Activated naive CD4-positive, alpha-beta T cell treated with anti-CD3 and anti-CD28 coated beads, Interleukin-2, amount 50 U/mL, for 72 hours (primary cell): Measurements from ENCODE around the gene AKAP8. TPM values are rescaled to one million over a fixed set of nuclear protein-coding genes. Genes with fewer than 3 reads are reported as not detected.

Experiments used
- ATAC-seq, 2 donors: fragments of 150-1000 bp; cut with Tn5 transposase; 2 replicates each; pipeline ENCODE4 v1.10.0; 2021; ENCODE audit warnings: mild to moderate bottlenecking in 2 of 2, moderate library complexity in 2 of 2
- DNase-seq, 2 donors: peaks; one replicate each; pipeline ENCODE4 v3.0.0; 2021 to 2022; ENCODE audit warnings: low spot score in 2 of 2
- H3K27ac Mint-ChIP-seq, 2 donors: one replicate each; pipeline ENCODE4 v1.8.0; 2022; ENCODE audit warnings: mild to moderate bottlenecking in 2 of 2, mixed read lengths in 2 of 2
- H3K36me3 Mint-ChIP-seq, 2 donors: one replicate each; pipeline ENCODE4 v1.8.0; 2022; ENCODE audit warnings: mixed read lengths in 2 of 2
- H3K9me3 Mint-ChIP-seq, 2 donors: one replicate each; pipeline ENCODE4 v1.8.0; 2022; ENCODE audit warnings: mixed read lengths in 2 of 2
- total RNA-seq, 2 donors: library from RNA; stranded (reverse); gene quantifications; one replicate each; pipeline ENCODE4 v1.2.3, GENCODE V29; 2022

AKAP8 gene
- total RNA-seq, 2 donors from 2014 or later: 41.1 to 51.4 TPM

GRCh38 chr19:15394426-15394825 lies 14.8 kb upstream of the AKAP8 start:
- DNase-seq (no peak), ATAC-seq (no peak)
- Mint-ChIP-seq H3K27ac (no peak overlapping the region), H3K36me3 (peaks cover 10 to 23% of the 10 kb centered on the region in 2 donors), H3K9me3 (no peaks in the 10 kb centered on the region)

DNA sequence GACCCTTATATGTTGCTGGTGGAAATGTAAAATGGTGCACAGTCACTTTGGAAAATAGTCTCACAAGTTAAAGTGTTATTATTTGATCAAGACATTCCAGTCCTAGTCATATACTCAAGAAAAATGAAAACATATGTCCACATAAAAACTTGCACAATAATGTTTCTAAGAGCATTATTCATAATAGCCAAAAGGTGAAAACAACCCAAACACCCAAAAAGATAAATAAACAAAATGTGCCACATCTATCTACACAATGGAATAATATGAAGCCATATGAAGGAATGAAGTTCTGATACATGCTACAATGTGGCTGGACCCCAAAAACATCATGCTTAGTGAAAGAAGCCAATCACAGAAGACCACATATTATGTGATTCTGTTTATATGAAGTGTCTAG lies 14.4 kb upstream of the AKAP8 start:
- no peaks in the 10 kb centered on the region for H3K9me3 Mint-ChIP-seq
- DNase-seq: no peak
- H3K27ac Mint-ChIP-seq: no peak overlapping the region
- H3K36me3 Mint-ChIP-seq: peaks cover 13 to 23% of the 10 kb centered on the region in 2 donors
- no peak for ATAC-seq

DNA sequence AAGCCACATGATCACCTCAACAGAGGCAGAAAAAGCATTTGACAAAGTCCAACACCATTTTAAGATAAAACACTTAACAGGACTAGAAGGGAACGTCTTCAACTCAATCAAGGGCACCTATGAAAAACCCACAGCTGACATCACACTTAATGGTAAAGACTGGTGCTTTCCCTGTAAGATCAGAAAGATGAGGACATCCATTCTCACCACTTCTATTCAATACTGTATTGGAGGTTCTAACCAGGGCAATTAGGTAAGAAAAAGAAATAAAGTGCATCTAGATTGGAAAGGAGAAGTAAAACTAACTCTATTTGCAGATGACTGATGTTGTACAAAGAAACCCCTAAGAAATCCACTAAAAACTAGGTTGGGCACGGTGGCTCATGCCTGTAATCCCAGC lies 11.2 kb upstream of the AKAP8 start:
- H3K27ac Mint-ChIP-seq: peak overlapping the region in 1 of 2 donors; percentile 29
- ATAC-seq: no peak
- H3K9me3 Mint-ChIP-seq: no peaks in the 10 kb centered on the region
- peaks cover 0 to 5% of the 10 kb centered on the region in 2 donors for H3K36me3 Mint-ChIP-seq
- DNase-seq: no peak

DNA sequence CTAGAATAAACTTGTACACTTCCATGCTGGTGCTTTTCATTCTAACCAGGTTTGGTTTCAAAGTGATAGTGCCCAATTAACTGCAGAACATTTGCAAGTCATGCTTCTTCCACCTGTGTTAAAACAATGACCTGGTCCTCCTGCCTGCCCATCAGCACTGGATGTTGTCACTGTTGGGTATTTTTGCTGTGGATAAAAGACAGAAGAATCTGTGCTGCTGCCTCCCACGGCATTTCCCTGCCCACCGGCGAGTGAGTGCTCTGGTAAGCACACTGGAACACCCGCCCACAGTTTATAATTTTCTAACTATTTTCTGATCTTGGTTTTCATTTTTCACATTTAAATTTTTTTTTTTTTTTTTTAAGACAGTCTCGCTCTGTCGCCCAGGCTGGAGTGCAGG lies 2.3 kb upstream of the AKAP8 start:
- no peak for ATAC-seq
- no peak overlapping the region for H3K27ac Mint-ChIP-seq
- no peaks in the 10 kb centered on the region for H3K9me3 Mint-ChIP-seq
- DNase-seq: no peak
- H3K36me3 Mint-ChIP-seq: peaks cover 10 to 12% of the 10 kb centered on the region in 2 donors

GRCh38 chr19:15381429-15381828 lies 1.8 kb upstream of the AKAP8 start:
- no peak for ATAC-seq
- peak overlapping the region in 1 of 2 donors; percentile 89 for H3K27ac Mint-ChIP-seq

GRCh38 chr19:15379999-15380647 lies 536 bp upstream of the AKAP8 start:
- Mint-ChIP-seq H3K27ac (peak overlapping the region; percentile 89 to 92), H3K9me3 (no peaks in the 10 kb centered on the region), H3K36me3 (peaks cover 10 to 15% of the 10 kb centered on the region in 2 donors)
- DNase-seq (no peak), ATAC-seq (peak; percentile 12 to 51)

More at GRCh38 chr19:15381429-15381828, 1.8 kb upstream of the AKAP8 start:
- Mint-ChIP-seq H3K36me3 (peaks cover 10 to 15% of the 10 kb centered on the region in 2 donors), H3K9me3 (no peaks in the 10 kb centered on the region)
- no peak for DNase-seq

- Mint-ChIP-seq H3K9me3 (no peaks in the 10 kb centered on the region), H3K27ac (peak overlapping the region; percentile 89 to 97), H3K36me3 (peaks cover 10 to 15% of the 10 kb centered on the region in 2 donors)
- peak in 1 of 2 donors; percentile 54 for DNase-seq
- ATAC-seq: no peak
These were observed 979 bp downstream of the AKAP8 start for GRCh38 chr19:15378534-15379082.

- ATAC-seq (no peak), DNase-seq (no peak)
- Mint-ChIP-seq H3K9me3 (no peaks in the 10 kb centered on the region), H3K27ac (peak overlapping the region in 1 of 2 donors; percentile 55), H3K36me3 (peaks cover 10 to 25% of the 10 kb centered on the region in 2 donors)
These were observed 4.7 kb downstream of the AKAP8 start for GRCh38 chr19:15374796-15375440.

DNA sequence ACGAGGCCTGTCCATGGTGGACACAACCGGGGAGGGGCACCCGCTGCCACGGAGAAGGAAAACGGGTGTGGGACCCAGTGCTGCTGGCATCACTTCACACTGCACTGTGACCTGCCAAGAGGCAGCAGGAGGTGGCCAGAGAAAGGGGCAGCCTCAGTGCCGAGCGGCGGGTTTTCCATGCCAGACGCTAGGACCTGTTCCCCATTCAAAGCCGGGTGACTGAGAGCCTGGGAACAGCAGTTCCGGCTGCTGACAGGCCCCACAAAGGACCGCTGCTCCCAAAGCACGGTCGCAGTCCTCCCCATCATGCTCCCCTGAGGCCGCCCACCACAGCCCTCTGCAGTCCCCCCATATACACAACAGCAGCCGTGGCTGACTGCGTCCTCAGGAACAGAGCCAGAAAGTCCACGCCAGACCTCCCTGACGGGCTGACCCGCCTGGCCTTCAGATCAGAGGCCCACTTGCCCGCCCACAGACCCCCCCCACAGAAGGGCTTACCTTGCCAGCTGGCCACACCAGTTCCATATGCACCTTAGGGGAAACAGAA lies 5.4 kb downstream of the AKAP8 start:
- peaks cover 10 to 26% of the 10 kb centered on the region in 2 donors for H3K36me3 Mint-ChIP-seq
- H3K27ac Mint-ChIP-seq: peak overlapping the region in 1 of 2 donors; percentile 16
- ATAC-seq (no peak), DNase-seq (no peak)
- H3K9me3 Mint-ChIP-seq: no peaks in the 10 kb centered on the region

- no peaks in the 10 kb centered on the region for H3K9me3 Mint-ChIP-seq
- ATAC-seq (no peak), DNase-seq (no peak)
- H3K36me3 Mint-ChIP-seq: peaks cover 11 to 27% of the 10 kb centered on the region in 2 donors
- peak overlapping the region in 1 of 2 donors; percentile 16 for H3K27ac Mint-ChIP-seq
These were observed 5.9 kb downstream of the AKAP8 start for GRCh38 chr19:15373644-15374043.

DNA sequence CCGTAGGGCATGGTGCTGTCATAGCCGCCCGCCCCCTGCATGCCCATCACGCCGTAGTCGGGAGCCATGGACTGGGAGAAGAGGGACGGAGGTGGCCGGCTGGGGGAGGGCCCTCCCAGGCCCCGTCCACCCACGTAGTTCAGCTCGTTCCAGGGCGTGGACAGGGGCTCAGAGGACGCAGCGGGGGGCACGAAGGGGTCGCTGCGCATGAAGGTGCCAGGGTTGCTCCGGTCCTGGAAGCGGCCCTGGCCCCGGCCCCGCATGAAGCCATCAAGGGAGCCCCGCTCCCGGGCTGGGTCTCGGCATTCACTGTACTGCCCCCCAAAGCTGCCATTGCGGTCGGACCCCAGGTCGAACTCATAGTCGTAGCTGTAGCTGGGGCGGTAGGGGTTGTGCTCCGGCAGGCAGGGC lies 6.7 kb downstream of the AKAP8 start:
- DNase-seq (no peak), ATAC-seq (no peak)
- peak overlapping the region in 1 of 2 donors; percentile 77 for H3K27ac Mint-ChIP-seq
- H3K9me3 Mint-ChIP-seq: no peaks in the 10 kb centered on the region
- H3K36me3 Mint-ChIP-seq: peaks cover 9 to 26% of the 10 kb centered on the region in 2 donors

DNA sequence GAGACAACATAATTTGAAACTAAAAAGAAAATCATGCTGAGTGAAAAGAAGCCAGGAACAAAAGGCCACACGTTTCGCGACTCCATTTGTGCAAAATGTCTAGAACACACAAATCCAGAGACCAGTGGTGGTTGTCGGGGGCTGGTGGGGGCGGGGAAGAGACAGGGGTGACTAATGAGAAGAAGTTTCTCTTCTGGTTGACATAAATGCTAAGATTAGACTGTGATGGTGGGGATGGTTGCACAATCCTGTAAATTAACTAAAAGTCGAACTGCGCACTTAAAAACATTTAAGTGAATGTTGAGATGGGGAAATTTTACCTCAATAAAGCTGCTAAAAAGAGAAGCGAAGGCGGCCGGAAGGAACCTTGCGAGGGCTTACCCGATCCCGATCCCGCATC lies 7.1 kb downstream of the AKAP8 start:
- ATAC-seq (no peak), DNase-seq (no peak)
- Mint-ChIP-seq H3K27ac (peak overlapping the region in 1 of 2 donors; percentile 77), H3K36me3 (peaks cover 9 to 25% of the 10 kb centered on the region in 2 donors), H3K9me3 (no peaks in the 10 kb centered on the region)

- ATAC-seq (no peak), DNase-seq (no peak)
- H3K36me3 Mint-ChIP-seq: peaks cover 9 to 23% of the 10 kb centered on the region in 2 donors
- peak overlapping the region in 1 of 2 donors; percentile 77 for H3K27ac Mint-ChIP-seq
- no peaks in the 10 kb centered on the region for H3K9me3 Mint-ChIP-seq
These were observed 7.7 kb downstream of the AKAP8 start for GRCh38 chr19:15371786-15372380.

- Mint-ChIP-seq H3K36me3 (peaks cover 9 to 19% of the 10 kb centered on the region in 2 donors), H3K9me3 (no peaks in the 10 kb centered on the region), H3K27ac (peak overlapping the region in 1 of 2 donors; percentile 22)
- no peak for DNase-seq
- ATAC-seq: no peak
These were observed 8.5 kb downstream of the AKAP8 start for GRCh38 chr19:15371119-15371518.

DNA sequence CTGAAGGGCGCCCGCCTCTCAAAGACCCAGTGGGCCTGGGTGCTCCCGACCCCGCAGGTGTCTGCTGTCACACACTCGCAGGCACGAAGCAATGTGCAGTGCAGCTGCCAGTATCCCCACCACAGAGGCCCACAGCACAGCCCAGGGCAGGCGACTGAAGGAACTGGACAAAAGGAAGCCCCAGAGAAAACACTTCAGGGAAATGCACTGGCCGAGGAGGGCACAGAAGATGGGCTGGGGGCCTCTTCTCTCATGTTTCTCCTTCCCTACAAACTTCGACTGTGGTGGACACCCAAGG lies 10.0 kb downstream of the AKAP8 start:
- peaks cover 9 to 26% of the 10 kb centered on the region in 2 donors for H3K36me3 Mint-ChIP-seq
- no peaks in the 10 kb centered on the region for H3K9me3 Mint-ChIP-seq
- ATAC-seq (no peak), DNase-seq (no peak)
- H3K27ac Mint-ChIP-seq: peak overlapping the region in 1 of 2 donors; percentile 44

GRCh38 chr19:15368798-15369593 lies 10.6 kb downstream of the AKAP8 start:
- H3K36me3 Mint-ChIP-seq: peaks cover 9 to 26% of the 10 kb centered on the region in 2 donors
- ATAC-seq (no peak), DNase-seq (no peak)
- peak overlapping the region in 1 of 2 donors; percentile 93 for H3K27ac Mint-ChIP-seq
- no peaks in the 10 kb centered on the region for H3K9me3 Mint-ChIP-seq
